ENCODE measurements around the gene ETFB. TPM values are rescaled to one million over a fixed set of nuclear protein-coding genes. Genes with fewer than 3 reads are reported as not detected.

Gene ETFB
- total RNA-seq, 4 donors from 2014 or later: 18.8 to 56.6 (median 32.8) TPM

DNA sequence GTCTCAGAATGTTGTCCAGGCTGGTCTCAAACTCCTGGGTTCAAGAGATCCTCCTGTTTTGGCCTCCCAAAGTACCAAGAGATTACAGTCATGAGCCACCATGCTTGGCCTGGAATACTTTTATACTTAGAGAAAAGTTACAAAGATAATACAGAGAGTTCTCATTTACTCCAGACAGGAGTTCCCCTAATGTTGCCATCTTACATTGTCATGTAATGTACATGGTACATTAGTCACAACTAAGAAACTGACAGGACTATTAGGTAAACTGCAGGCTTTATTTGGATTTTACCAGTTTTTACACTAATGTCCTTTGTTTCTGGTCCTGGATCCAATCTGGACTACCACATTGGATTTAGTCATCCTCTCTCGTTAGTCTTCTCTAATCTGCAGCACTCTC is 26.5 kb upstream of the ETFB start:
- Histone ChIP-seq H3K9me3 (no peaks in the 10 kb centered on the region), H3K27ac (no peak overlapping the region), H3K36me3 (no peaks in the 10 kb centered on the region), H3K4me3 (no peak overlapping the region), H3K4me1 (no peaks in the 10 kb centered on the region), H3K27me3 (no peaks in the 10 kb centered on the region)
- intact Hi-C loops (cut with DNase I; ENCODE audit: low total_unique reads): no loop called here
- no peak for DNase-seq
- TF ChIP-seq, protein P1, sequence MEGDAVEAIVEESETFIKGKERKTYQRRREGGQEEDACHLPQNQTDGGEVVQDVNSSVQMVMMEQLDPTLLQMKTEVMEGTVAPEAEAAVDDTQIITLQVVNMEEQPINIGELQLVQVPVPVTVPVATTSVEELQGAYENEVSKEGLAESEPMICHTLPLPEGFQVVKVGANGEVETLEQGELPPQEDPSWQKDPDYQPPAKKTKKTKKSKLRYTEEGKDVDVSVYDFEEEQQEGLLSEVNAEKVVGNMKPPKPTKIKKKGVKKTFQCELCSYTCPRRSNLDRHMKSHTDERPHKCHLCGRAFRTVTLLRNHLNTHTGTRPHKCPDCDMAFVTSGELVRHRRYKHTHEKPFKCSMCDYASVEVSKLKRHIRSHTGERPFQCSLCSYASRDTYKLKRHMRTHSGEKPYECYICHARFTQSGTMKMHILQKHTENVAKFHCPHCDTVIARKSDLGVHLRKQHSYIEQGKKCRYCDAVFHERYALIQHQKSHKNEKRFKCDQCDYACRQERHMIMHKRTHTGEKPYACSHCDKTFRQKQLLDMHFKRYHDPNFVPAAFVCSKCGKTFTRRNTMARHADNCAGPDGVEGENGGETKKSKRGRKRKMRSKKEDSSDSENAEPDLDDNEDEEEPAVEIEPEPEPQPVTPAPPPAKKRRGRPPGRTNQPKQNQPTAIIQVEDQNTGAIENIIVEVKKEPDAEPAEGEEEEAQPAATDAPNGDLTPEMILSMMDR (IDR thresholded peaks at IDR 0.05): no peak
- no peak for TF ChIP-seq POLR2A (IDR thresholded peaks at IDR 0.05)

DNA sequence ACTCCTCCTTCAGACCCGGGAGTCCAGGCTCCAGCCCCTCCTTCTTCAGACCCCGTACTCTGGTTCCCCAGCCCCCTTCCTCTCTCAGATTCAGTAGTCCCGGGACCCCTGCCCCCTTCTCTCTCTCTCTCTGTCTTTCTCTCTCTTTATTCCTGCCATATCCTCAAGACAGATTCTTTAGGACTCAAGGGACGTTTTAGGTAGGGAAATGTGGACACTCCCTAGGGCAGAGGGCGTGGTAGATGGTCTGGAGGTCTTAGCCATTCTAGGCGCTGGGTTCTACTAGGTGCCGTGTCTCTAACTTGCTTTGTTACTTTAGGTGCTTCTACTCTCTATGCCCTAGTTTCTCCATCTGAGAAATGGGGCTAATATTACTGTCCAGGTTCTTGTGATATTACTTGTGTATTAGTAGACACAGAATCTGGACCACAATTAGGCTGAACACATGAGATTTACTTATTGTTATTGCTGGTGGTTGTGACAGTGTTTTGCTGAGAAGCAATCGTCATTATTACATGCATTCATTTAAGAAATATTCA is 25.0 kb upstream of the ETFB start:
- H3K27ac ChIP-seq: no peak overlapping the region
- no peak overlapping the region for H3K4me3 ChIP-seq
- no peaks in the 10 kb centered on the region for H3K4me1 ChIP-seq
- H3K36me3 ChIP-seq: no peaks in the 10 kb centered on the region
- H3K27me3 ChIP-seq: no peaks in the 10 kb centered on the region
- no peaks in the 10 kb centered on the region for H3K9me3 ChIP-seq
- DNase-seq: no peak
- intact Hi-C loops (cut with DNase I; ENCODE audit: low total_unique reads): no loop called here
- no peak for TF ChIP-seq POLR2A (IDR thresholded peaks at IDR 0.05)
- TF ChIP-seq, protein P1 (IDR thresholded peaks at IDR 0.05): no peak

- intact Hi-C loops (cut with DNase I; ENCODE audit: low total_unique reads): no loop called here
- Histone ChIP-seq H3K4me3 (no peak overlapping the region), H3K27ac (no peak overlapping the region), H3K4me1 (no peaks in the 10 kb centered on the region), H3K27me3 (no peaks in the 10 kb centered on the region), H3K36me3 (no peaks in the 10 kb centered on the region), H3K9me3 (no peaks in the 10 kb centered on the region)
- TF ChIP-seq, protein P1 (IDR thresholded peaks at IDR 0.05): no peak
- TF ChIP-seq POLR2A (IDR thresholded peaks at IDR 0.05): no peak
- no peak for DNase-seq
Observed at GRCh38 chr19:51389143-51389542, 23.0 kb upstream of the ETFB start.

DNA sequence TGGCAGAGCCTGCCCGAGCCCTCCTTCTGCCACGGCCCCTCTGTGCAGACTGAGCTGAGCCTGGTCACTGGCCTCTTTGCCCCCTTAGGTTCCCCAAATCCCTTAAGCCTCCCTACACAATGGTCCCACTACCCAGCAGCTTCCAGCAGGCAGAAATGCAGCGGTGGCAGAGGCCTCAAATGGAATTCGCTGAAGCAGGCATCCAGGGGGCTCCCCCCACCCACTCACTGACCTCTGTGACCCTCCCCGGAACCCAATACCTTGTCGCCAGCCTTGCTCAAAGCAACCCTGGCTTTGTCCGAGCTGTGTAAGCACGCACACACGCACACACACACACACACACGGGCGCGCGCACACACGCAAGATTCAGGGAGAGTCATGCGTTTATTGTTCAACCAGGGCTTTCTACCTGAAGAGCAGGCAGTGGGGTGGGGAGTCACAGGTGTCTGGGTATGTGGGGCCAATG is 21.8 kb upstream of the ETFB start, which contains the start of gene LIM2:
TSS of gene LIM2 (minus strand) at position 51 of the 466 bp plus-strand sequence. CDS start 531 bp downstream, outside the sequence.
- H3K27me3 ChIP-seq: no peaks in the 10 kb centered on the region
- no peak within 1 kb of the TSS for H3K4me3 ChIP-seq
- H3K9me3 ChIP-seq: no peaks in the 10 kb centered on the region
- no peak within 1 kb of the TSS for H3K27ac ChIP-seq
- intact Hi-C loops (cut with DNase I; ENCODE audit: low total_unique reads): no loop called here
- H3K36me3 ChIP-seq: no peaks in the 10 kb centered on the region
- TF ChIP-seq, protein P1 (IDR thresholded peaks at IDR 0.05): no peak
- no peak for TF ChIP-seq POLR2A (IDR thresholded peaks at IDR 0.05)
- no peak for DNase-seq
- no peaks in the 10 kb centered on the region for H3K4me1 ChIP-seq

- Histone ChIP-seq H3K27me3 (no peaks in the 10 kb centered on the region), H3K27ac (no peak overlapping the region), H3K9me3 (no peaks in the 10 kb centered on the region), H3K4me1 (no peaks in the 10 kb centered on the region), H3K4me3 (no peak overlapping the region), H3K36me3 (no peaks in the 10 kb centered on the region)
- TF ChIP-seq, protein P1 (IDR thresholded peaks at IDR 0.05): no peak
- TF ChIP-seq POLR2A (IDR thresholded peaks at IDR 0.05): no peak
- intact Hi-C loops (cut with DNase I; ENCODE audit: low total_unique reads): no loop called here
- DNase-seq: no peak
Observed at GRCh38 chr19:51386882-51387520, 20.8 kb upstream of the ETFB start.
